GM19035 (cell line): ENCODE data around the gene ADD2.
"Not testable (repeated sequence)": the region's sequence is repeated elsewhere in the genome, so short reads cannot be mapped to it uniquely, and the experiment has no call there.

ENCODE experiments used
- ATAC-seq: cut with Tn5 transposase; IDR thresholded peaks from one replicate; pipeline ENCODE4 v1.9.1; 2021; ENCODE audit not compliant: unreplicated experiment

ADD2 gene, protein sequence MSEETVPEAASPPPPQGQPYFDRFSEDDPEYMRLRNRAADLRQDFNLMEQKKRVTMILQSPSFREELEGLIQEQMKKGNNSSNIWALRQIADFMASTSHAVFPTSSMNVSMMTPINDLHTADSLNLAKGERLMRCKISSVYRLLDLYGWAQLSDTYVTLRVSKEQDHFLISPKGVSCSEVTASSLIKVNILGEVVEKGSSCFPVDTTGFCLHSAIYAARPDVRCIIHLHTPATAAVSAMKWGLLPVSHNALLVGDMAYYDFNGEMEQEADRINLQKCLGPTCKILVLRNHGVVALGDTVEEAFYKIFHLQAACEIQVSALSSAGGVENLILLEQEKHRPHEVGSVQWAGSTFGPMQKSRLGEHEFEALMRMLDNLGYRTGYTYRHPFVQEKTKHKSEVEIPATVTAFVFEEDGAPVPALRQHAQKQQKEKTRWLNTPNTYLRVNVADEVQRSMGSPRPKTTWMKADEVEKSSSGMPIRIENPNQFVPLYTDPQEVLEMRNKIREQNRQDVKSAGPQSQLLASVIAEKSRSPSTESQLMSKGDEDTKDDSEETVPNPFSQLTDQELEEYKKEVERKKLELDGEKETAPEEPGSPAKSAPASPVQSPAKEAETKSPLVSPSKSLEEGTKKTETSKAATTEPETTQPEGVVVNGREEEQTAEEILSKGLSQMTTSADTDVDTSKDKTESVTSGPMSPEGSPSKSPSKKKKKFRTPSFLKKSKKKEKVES

GRCh38 chr2:70767699-70768589 is at the start of gene ADD2:
ADD2 (minus strand) TSS chr2:70768200; CDS start chr2:70706408, 61,792 bp downstream.
- ATAC-seq = no peak

- no peak for ATAC-seq
Measured at GRCh38 chr2:70817284-70817954, 49.4 kb upstream of the ADD2 start.

DNA sequence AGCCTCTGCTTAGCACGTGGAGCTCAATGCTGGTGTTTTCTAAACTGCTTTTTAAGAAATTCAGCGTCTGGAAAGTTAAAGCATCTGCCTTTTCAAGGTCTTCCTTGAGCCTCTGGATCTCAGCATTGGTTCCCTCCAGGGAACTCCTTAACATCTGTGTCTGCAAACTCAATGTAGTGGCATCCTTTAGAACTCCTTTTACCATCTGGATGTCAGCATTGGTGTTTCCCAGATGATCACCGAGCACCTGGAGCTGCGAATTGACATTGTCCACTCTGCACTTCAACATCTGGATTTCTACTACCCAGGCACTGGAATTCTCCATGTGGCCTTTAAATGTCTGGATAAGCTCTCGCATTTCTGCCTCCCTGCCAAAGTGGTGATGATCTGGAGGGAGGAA is 48.7 kb upstream of the ADD2 start:
- no peak for ATAC-seq

DNA sequence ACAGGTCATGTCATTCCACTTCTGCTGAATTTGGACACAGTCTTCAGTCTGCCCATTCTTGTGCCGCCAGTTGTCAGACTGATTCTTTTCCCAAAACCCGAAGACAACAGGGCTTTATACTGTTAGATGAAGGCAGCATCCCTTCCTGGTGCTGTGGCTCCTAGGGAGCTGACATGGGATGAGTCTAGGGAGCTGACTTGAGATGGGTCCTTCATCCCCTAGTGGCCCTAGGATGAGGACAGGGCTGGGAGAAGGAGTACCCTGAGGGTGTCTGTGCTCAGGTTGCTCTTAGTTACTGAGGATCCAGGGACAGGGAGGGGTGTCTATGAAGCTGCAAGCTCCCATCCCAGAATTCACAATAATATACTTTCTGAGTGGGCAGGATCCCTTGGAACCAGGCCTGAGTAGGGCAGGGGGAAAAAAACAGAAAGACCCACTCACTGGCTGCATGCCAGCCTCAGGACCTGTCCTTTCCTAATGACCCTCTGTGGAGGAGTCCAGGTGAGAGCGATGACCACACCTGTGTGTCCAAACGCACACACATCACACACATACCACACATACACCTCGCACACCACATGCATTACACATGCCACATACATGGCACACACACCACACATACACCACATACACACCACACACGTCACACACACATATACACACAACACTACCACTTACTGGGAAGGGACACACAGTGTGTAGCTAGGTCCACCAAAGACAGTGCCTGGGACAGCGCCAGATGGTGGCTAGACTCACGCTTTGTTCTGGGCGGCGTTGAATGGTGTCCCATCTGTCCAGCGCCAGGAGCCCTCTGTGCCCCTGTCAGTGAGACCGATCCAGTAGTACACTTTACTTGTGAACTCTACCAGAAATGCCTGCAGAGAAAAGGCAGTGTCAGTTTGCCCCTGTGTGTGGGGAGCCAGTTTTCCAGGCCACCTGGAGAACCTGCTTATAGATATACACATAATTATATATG is 41.3 kb upstream of the ADD2 start:
- no peak for ATAC-seq

GRCh38 chr2:70807828-70808118 is 39.8 kb upstream of the ADD2 start:
- ATAC-seq = no peak

GRCh38 chr2:70807102-70807827 is 39.3 kb upstream of the ADD2 start:
- no peak for ATAC-seq

DNA sequence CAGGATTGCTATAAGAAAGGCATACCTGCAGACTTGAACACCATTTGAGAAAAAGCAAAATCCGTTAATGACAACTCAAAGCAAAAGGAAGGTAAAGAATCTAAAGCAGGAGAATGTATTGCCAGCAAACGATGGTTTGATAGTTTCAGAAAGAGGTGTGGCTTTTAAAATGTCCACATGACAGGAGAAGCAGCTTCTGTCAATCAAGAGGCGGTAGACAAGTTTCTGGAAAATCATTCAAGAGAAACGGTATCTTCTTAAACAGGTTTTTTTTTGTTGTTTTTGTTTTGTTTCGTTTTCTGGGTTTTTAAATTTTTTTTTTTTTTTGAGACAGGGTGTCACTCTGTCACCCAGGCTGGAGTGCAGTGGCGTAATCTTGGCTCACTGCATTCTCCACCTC is 38.6 kb upstream of the ADD2 start:
- no peak for ATAC-seq

DNA sequence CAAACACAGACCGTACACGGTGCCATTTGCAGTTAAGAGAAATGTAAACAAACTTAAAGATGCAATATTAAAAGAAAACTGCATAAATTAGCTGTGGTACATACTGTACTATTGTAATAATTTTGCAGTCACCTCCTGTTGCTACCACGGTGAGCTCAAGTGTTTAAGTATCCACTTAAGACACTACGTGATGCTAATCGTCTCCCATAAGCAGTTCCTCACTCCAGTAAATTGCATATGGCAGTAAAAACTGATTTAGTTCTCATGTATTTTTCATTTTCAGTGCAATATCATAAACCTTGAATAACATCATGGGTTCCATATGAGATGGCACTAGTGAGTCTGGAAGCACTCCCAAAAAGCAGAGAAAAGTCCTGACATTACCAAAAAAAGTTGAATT is 38.0 kb upstream of the ADD2 start:
- ATAC-seq = no peak

DNA sequence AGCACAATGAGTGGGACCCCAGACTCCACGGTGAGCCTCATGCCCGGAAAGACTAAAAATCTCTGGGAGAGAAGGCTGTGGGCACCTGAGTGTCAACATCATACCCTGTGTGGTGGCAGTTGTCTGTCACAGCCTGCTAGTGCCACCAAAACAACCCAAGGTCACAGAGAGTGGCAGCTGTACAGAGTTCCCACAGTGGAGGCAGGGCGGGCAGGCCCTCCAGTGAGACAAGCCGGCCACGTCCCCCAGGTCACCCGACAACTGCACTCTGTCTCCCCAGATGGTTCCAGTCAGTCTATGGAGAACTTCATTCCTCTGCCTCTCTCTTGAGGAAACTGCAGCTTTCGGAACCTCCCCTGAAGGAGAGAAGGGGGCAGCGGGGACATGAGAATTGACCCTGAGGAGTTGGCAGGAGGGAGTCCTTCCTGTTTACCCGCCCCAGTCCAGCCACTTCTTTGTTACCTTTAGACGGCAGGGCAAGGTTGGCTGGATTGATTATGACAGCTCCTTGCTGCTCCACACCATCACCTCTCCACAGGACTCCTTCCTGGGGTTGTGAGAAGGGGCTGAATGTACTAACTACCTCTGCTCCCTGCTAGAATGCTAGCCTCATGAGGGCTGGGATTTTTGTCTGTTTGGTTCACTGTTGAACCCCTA is 33.7 kb upstream of the ADD2 start:
- no peak for ATAC-seq

GRCh38 chr2:70799706-70800105 is 31.7 kb upstream of the ADD2 start:
- ATAC-seq = no peak

DNA sequence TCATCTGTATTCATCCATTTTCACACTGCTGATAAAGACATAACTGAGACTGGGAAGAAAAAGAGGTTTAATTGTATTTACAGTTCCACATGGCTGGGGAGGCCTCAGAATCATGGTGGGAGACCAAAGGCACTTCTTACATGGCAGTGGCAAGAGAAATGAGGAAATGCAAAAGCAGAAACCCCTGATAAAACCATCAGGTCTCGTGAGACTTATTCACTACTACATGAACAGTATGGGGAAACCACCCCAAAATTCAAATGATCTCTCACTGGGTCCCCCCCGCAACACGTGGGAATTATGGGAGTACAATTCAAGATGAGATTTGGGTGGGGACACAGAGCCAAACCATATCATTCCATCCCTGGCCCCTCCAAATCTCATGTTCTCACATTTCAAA is 30.0 kb upstream of the ADD2 start:
- ATAC-seq = not testable (repeated sequence)

DNA sequence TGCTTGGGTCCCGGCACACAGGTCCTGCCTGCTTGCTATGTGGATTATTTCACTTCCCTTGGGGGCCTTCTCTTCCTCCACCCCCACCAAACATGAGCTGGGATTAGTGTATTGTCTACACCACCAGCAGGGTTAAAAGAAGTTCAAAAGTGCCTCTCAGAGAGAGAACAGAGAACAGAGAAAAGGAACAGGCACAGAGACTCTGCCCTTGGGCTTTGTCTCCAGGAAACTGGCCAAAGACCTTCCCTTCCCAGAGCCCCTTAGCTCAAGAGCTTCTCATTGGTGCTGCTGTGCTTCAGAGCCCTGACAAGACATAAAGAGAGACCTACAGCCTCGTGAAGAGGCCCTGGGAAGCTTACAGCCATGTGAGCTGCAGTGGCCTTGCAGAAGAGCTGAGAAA is 29.5 kb upstream of the ADD2 start:
- ATAC-seq = no peak

DNA sequence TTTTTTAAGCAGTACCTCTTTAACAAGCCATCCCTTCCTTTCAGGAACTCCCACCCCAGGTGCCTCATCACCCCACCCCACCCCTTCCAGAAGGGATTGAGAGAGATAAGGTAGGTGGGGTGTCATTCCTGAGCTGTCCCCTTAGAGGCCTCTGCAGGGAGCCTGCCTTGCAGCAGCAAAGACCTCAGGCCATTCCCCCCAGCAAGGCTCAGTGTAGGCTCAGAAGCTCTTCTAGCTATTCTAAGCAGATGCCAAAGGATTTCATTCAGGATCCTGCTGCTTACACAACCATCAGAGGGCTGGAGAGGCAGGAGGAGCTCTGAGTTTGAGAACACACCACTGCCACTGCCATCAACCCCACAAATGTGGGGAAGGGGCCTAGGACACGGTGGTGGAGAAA is 28.3 kb upstream of the ADD2 start:
- no peak for ATAC-seq

GRCh38 chr2:70795164-70795995 is 27.4 kb upstream of the ADD2 start:
- ATAC-seq = no peak

GRCh38 chr2:70793450-70793849 is 25.4 kb upstream of the ADD2 start:
- ATAC-seq = no peak

DNA sequence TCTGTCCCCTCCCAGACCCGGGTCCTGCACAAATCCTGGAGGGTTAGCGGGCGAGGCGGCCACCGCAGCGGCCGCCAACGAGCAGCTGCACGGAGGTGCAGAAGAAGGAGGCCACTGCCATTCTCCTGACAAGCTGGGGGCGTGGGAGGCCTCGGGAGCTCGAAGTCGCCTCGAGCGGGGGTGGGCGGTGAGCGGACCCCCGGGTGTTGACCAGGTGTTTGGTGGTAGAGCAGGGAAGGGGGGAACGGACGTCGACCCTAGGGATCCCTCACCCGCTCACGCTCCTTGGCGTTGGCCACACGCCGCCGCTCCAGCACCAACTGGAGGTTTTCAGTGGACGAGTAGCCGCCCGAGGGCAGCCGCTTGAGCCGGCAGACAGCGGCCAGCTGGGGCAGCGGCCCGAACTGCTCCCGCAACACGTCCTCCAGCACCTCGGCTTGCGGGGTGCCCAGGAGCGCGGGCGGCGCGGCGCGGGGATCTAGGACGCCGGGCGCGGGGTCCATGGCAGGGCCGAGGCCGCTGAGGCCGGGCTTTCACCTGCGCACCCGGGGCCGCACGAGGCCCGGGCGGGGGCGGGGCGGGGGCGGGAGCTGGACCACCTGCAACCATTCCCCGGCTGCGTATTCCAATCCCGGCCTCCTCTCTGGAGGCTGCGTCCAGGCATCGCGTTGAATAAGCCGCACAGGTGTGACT is 22.3 kb upstream of the ADD2 start, which contains the start of gene FIGLA:
Gene FIGLA (minus strand): TSS at position 508 of the 693 bp plus-strand sequence. CDS start 5 bp downstream, at position 503.
- ATAC-seq = no peak
